ENCODE data around the gene CNOT1. TPM values are rescaled to one million over a fixed set of nuclear protein-coding genes. Genes with fewer than 3 reads are reported as not detected.

Gene CNOT1
- total RNA-seq, 1 experiment from 2014 or later = 328 TPM

- peak; percentile 93 for DNase-seq
- peaks cover 34% of the 10 kb centered on the region for H3K27me3 Mint-ChIP-seq (ENCODE audit: low read depth)
Observed at GRCh38 chr16:58501242-58502131, 128.1 kb downstream of the CNOT1 start.

More at GRCh38 chr16:58501242-58502131, 128.1 kb downstream of the CNOT1 start:
- Histone ChIP-seq H4K8ac (replicated peaks; ENCODE audit: insufficient read length, low read depth, low read length) (no peak overlapping the region), H3K79me2 (ENCODE audit: insufficient read depth, low read length) (no peaks in the 10 kb centered on the region), H3K18ac (ENCODE audit: insufficient read length, low read depth, low read length) (peak overlapping the region; percentile 94), H2BK20ac (ENCODE audit: low read depth, low read length, poor library complexity, severe bottlenecking) (no peak overlapping the region), H3K9ac (ENCODE audit: extremely low read depth, insufficient read length, low read length) (peak overlapping the region; percentile 64), H3K9me3 (ENCODE audit: control insufficient read depth, low read depth, low read length) (no peaks in the 10 kb centered on the region), H3T11ph (ENCODE audit: low read length) (no peak overlapping the region), H2BK5ac (ENCODE audit: insufficient read length, low read length) (no peak overlapping the region), H3K4me1 (ENCODE audit: insufficient read depth, low read length) (0 out of 2 replicates have a peak, but pooled peaks cover 3% of the 10 kb centered on the region), H3K4me2 (ENCODE audit: insufficient read depth, insufficient read length, low read length) (peak overlapping the region; percentile 78), H4K91ac (ENCODE audit: insufficient read length, low read depth, low read length) (no peak overlapping the region), H4K20me1 (ENCODE audit: control insufficient read depth, insufficient read depth, insufficient read length) (no peaks in the 10 kb centered on the region), H2BK120ac (ENCODE audit: low read depth, low read length, poor library complexity, severe bottlenecking) (no peak overlapping the region), H2AFZ (ENCODE audit: low read length) (no peak overlapping the region), H3K79me1 (ENCODE audit: insufficient read depth, low read depth, low read length, poor library complexity, severe bottlenecking) (no peaks in the 10 kb centered on the region), H3K4ac (ENCODE audit: low read depth, low read length) (no peak overlapping the region), H2AK5ac (ENCODE audit: insufficient read length, low read length) (no peak overlapping the region), H3K23me2 (ENCODE audit: insufficient read length, low read depth, low read length, poor library complexity, severe bottlenecking) (peaks cover 20% of the 10 kb centered on the region), H2BK12ac (ENCODE audit: insufficient read length, low read depth, low read length) (no peak overlapping the region), H3K56ac (ENCODE audit: insufficient read length, low read depth, low read length) (no peak overlapping the region), H3K27me3 (ENCODE audit: insufficient read depth, low read length) (no peaks in the 10 kb centered on the region), H3K27ac (ENCODE audit: insufficient read length, low read depth, low read length) (no peak overlapping the region), H3K14ac (ENCODE audit: insufficient read depth, low read length) (peak overlapping the region; percentile 92), H4K5ac (ENCODE audit: insufficient read length, low read depth, low read length) (no peak overlapping the region), H2BK15ac (ENCODE audit: low read depth, low read length) (no peak overlapping the region), H3K23ac (ENCODE audit: insufficient read length, low read depth, low read length) (no peak overlapping the region)
- no CpG with 5 or more reads among the region's 42 CpGs for WGBS (ENCODE audit: extremely low coverage, insufficient read length, low lambda C conversion rate)
- H3K4me1 Mint-ChIP-seq = peaks cover 9 to 19% of the 10 kb centered on the region in 2 experiments
- peak overlapping the region; percentile 86 to 98 (median 89); a peak in 4 of 7 replicates for H3K27ac Mint-ChIP-seq
- H3K36me3 Mint-ChIP-seq (ENCODE audit: insufficient read depth in 1 of 3, low read depth in 3 of 3) = peaks cover 0 to under 1% (median 0%) of the 10 kb centered on the region in 3 experiments; a peak in 1 of 7 replicates
- no peaks in the 10 kb centered on the region; a peak in 1 of 5 replicates for H3K9me3 Mint-ChIP-seq
- peak overlapping the region; percentile 76 to 93 for H3K4me3 Mint-ChIP-seq
- TF ChIP-seq CTCF (conservative IDR thresholded peaks at IDR 0.05) = no peak

All from H9 (cell line).